Cardiac fibroblast (primary cell): ENCODE results near the gene TAF11L12.
"Not testable (repeated sequence)": the region's sequence is repeated elsewhere in the genome, so short reads cannot be mapped to it uniquely, and the experiment has no call there.

Source experiments
- DNase-seq, 2 donors: peaks; one replicate each; pipeline versions ENCODE4 v3.0.0 to v3.0.0-alpha.2; 2010; ENCODE audit warnings: low read depth in 2 of 2
- H3K4me3 ChIP-seq, 2 donors: replicated peaks in 1 of 2; 1 replicate in 1 of 2; 2 replicates in 1 of 2; pipeline ENCODE4 v1.5.1; 2011; ENCODE audit warnings: low read depth in 2 of 2, low read length in 2 of 2, mild to moderate bottlenecking in 2 of 2, moderate library complexity in 1 of 2
- TF ChIP-seq, protein P1 (sequence below): IDR thresholded peaks from one replicate; pipeline ENCODE4 v1.5.1; 2011; ENCODE audit warnings: low read depth, mild to moderate bottlenecking, low read length, inconsistent platforms

TAF11L12 gene

DNA sequence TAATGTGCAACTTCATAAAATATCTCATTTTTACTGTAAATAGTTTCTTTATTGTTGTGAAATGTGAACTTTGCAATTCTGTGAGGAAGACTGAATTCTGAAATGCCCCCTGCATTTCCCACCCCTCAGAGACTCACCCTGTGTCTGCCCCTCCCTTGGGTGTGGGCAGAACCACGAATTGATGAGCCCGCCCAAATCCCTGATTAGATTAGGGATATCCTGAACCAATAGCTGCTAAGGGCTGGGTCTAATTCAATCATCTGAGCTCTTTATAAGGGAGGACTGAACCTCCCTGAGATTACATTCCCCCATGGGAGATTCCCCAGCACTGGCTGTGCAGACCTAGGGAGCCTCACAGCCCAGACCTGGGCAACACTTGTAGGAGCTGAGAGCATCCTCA lies at the start of gene TAF11L12:
Gene TAF11L12, plus strand, starts transcription at position 301 of the 400 bp plus-strand sequence.
- not testable (repeated sequence) for DNase-seq, H3K4me3 ChIP-seq

DNA sequence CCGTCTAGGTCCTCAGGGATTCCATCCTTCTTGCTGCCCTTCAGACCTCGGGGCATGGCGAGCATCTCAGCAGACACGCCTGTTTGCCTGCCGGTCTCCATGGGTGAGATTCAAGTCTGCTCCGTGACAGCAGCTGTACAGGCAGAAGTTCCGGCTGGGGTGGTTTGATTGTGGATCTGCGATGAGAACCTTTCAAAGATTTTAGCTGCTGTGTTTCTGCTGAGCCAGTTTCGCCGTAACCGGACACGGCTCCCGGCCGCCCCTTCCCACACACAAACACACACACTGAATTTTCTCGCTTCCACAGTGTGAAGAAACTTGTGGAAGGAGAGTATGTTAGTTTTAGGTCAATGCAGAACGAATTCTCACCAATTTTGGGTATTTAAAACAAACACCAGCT lies 24.5 kb upstream of the TAF11L12 start, which contains the start of gene TAF11L7:
Gene TAF11L7, minus strand, starts transcription at position 101 of the 400 bp plus-strand sequence.
- H3K4me3 ChIP-seq, DNase-seq: not testable (repeated sequence)

DNA sequence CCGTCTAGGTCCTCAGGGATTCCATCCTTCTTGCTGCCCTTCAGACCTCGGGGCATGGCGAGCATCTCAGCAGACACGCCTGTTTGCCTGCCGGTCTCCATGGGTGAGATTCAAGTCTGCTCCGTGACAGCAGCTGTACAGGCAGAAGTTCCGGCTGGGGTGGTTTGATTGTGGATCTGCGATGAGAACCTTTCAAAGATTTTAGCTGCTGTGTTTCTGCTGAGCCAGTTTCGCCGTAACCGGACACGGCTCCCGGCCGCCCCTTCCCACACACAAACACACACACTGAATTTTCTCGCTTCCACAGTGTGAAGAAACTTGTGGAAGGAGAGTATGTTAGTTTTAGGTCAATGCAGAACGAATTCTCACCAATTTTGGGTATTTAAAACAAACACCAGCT lies 19.3 kb upstream of the TAF11L12 start, which contains the start of gene TAF11L8:
Gene TAF11L8, minus strand, starts transcription at position 101 of the 400 bp plus-strand sequence.
- not testable (repeated sequence) for H3K4me3 ChIP-seq, DNase-seq

DNA sequence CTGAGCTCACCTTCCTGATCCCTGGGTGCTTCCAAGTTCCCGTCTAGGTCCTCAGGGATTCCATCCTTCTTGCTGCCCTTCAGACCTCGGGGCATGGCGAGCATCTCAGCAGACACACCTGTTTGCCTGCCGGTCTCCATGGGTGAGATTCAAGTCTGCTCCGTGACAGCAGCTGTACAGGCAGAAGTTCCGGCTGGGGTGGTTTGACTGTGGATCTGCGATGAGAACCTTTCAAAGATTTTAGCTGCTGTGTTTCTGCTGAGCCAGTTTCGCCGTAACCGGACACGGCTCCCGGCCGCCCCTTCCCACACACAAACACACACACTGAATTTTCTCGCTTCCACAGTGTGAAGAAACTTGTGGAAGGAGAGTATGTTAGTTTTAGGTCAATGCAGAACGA lies 15.9 kb upstream of the TAF11L12 start, which contains the start of gene TAF11L9:
Gene TAF11L9, minus strand, starts transcription at position 140 of the 400 bp plus-strand sequence.
- not testable (repeated sequence) for DNase-seq, H3K4me3 ChIP-seq

DNA sequence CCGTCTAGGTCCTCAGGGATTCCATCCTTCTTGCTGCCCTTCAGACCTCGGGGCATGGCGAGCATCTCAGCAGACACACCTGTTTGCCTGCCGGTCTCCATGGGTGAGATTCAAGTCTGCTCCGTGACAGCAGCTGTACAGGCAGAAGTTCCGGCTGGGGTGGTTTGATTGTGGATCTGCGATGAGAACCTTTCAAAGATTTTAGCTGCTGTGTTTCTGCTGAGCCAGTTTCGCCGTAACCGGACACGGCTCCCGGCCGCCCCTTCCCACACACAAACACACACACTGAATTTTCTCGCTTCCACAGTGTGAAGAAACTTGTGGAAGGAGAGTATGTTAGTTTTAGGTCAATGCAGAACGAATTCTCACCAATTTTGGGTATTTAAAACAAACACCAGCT lies 12.5 kb upstream of the TAF11L12 start, which contains the start of gene TAF11L10:
Gene TAF11L10, minus strand, starts transcription at position 101 of the 400 bp plus-strand sequence.
- DNase-seq, H3K4me3 ChIP-seq: not testable (repeated sequence)

DNA sequence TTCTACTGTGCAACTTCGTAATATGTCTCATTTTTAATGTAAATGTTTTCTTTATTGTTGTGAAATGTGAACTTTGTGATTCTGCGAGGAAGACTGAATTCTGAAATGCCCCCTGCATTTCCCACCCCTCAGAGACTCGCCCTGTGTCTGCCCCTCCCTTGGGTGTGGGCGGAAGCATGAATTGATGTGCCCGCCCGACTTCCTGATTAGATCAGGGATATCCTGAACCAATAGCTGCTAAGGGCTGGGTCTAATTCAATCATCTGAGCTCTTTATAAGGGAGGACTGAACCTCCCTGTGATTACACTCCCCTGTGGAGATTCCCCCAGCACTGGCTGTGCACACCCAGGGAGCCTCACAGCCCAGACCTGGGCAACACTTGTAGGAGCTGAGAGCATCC lies 6.3 kb upstream of the TAF11L12 start, which contains the start of gene TAF11L11:
Gene TAF11L11, plus strand, starts transcription at position 304 of the 400 bp plus-strand sequence.
- DNase-seq, H3K4me3 ChIP-seq: not testable (repeated sequence)

DNA sequence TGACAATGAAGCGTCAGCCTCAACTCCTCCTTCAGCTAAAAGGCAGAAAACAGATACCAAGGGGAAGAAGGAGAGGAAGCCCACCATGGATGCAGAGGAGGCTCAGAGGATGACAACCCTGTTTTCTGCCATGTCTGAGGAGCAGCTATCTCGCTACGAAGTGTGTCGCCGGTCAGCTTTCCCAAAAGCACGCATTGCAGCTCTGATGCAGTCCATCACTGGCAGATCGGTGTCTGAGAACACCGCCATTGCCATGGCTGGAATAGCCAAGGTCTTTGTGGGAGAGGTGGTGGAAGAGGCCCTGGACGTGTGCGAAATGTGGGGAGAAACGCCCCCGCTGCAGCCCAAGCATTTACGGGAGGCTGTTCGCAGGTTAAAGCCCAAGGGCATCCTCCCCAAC lies 5.2 kb upstream of the TAF11L12 start:
- DNase-seq, result no peak
- no peak overlapping the region for H3K4me3 ChIP-seq
- TF ChIP-seq, protein P1, sequence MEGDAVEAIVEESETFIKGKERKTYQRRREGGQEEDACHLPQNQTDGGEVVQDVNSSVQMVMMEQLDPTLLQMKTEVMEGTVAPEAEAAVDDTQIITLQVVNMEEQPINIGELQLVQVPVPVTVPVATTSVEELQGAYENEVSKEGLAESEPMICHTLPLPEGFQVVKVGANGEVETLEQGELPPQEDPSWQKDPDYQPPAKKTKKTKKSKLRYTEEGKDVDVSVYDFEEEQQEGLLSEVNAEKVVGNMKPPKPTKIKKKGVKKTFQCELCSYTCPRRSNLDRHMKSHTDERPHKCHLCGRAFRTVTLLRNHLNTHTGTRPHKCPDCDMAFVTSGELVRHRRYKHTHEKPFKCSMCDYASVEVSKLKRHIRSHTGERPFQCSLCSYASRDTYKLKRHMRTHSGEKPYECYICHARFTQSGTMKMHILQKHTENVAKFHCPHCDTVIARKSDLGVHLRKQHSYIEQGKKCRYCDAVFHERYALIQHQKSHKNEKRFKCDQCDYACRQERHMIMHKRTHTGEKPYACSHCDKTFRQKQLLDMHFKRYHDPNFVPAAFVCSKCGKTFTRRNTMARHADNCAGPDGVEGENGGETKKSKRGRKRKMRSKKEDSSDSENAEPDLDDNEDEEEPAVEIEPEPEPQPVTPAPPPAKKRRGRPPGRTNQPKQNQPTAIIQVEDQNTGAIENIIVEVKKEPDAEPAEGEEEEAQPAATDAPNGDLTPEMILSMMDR, result no peak

DNA sequence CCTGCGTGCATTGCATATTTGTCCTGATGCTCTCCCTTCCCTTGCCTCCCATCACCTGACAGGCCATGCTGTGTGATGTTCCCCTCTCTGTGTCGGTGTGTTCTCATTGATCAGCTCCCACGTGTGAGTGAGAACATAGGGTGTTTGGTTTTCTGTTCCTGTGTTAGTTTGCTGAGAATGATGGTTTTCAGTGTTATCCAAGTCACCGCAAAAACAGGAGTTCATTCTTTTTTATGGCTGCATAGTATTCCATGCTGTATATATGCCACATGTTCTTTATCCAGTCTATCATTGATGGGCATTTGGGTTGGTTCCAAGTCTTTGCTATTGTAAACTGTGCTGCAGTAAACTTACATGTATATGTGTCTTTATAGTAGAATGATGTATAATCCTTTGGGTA lies 2.7 kb upstream of the TAF11L12 start:
- H3K4me3 ChIP-seq, DNase-seq: not testable (repeated sequence)

DNA sequence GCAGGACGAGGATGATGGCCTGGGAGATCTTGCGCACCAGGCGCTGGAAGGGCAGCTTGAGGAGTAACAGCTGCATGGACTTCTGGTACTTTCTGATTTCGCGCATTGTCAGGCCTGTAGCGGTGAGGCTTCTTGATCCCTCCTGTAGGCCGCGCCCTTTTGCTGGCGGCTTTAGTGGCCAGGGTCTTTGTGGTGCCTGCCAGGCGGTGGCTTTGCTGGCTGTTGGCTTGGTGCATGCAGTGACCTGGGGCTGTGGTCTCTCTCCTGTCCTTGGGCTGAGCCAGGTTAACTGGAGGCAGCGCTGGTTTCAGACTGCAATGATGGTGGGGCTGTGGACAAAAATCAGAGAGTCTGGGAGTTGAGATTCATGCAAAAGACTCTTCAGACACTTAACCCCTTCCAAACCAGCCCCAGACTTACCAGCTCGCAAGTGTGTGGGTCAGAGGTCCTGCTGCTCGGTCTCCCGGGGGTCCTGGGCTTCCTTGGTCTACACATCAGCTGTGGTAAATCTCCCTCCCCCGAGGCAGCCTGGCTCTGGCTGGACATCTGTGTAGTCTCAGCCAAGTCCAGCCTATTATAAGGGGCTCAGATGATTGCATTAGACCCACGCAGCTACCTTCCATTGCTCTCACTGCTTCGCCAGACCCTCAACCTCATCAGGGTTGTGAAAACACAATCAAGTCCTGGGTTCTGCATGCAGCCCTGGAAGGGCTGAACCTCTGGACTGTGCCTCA lies 4.8 kb downstream of the TAF11L12 start:
- TF ChIP-seq, protein P1, result no peak
- no peak for DNase-seq
- H3K4me3 ChIP-seq, result no peak overlapping the region

DNA sequence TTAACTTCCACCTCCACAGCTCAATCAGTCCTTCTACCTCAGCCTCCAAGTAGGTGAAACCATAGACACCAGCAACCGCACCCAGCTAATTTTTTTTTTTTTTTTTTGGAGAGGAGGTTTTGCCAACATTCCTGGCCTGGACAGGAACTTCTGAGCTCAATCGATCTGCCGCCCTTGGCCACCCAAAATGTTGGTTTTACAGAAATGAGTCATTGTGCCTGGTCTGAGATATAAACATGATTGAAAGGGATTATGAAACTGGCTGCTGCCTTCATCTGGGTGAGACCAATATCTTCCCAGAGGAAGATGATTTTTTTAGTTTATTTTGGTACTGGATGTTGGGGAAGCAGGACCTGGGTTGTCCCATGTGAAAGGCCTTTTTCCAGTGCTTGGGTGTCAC lies 9.2 kb downstream of the TAF11L12 start:
- H3K4me3 ChIP-seq, result no peak overlapping the region
- TF ChIP-seq, protein P1, result no peak
- DNase-seq, result no peak
